Measurements from ENCODE around the gene PREX1. TPM values are rescaled to one million over a fixed set of nuclear protein-coding genes. Genes with fewer than 3 reads are reported as not detected.

PREX1 gene
- total RNA-seq, 2 experiments from 2014 or later = 76.8 to 77.1 TPM

DNA sequence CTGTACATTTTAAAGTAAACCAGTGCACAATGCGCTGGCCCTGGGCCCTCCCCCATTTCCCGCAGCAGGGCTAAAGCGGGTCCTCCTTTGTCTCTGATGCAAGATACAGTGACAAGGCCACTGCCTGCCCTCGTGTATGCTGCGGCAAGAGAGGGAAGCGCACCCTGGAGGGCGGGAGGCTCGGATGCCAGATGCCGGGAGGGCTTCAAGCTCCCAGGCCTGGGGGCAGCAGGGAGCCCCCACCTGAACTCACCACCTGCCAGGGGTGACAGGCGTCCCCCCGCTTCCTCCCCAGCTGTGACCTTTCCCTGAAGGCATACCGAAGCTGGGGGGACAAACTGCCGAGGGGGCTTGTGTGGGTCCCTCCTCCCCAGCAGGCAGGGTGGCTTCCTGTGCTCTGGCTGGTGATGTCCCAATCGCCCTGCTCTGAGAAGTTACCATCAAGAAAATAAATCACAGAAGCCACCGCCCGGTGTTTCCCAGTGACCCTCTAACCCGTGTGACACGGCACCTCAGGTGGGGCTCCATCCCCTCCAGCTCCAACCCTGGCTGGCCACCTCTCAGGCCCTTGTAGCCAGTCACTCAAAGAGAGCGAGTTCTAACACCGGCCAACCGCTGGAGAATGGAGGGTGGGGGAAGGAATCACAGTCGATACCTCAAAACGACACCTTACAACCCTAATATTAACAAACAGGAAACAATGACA, 203.3 kb downstream of the PREX1 start:
- H3K27ac Mint-ChIP-seq = no peak overlapping the region
- H3K4me1 Mint-ChIP-seq = peaks cover 27% of the 10 kb centered on the region
- no peak for DNase-seq
- no peaks in the 10 kb centered on the region for H3K9me3 Mint-ChIP-seq
- no peak overlapping the region for H3K4me3 Mint-ChIP-seq
- peaks cover 8% of the 10 kb centered on the region for H3K36me3 Mint-ChIP-seq
- H3K27me3 Mint-ChIP-seq = no peaks in the 10 kb centered on the region

GRCh38 chr20:48623906-48624265, 203.9 kb downstream of the PREX1 start:
- Mint-ChIP-seq H3K9me3 (no peaks in the 10 kb centered on the region), H3K36me3 (peaks cover 7% of the 10 kb centered on the region)

GRCh38 chr20:48623176-48623905, 204.5 kb downstream of the PREX1 start:
- DNase-seq = no peak
- no peaks in the 10 kb centered on the region for H3K27me3 Mint-ChIP-seq
- H3K4me1 Mint-ChIP-seq = peaks cover 27% of the 10 kb centered on the region
- no peak overlapping the region for H3K27ac Mint-ChIP-seq
- no peak overlapping the region for H3K4me3 Mint-ChIP-seq
- H3K9me3 Mint-ChIP-seq = no peaks in the 10 kb centered on the region
- H3K36me3 Mint-ChIP-seq = peaks cover 6% of the 10 kb centered on the region

More at GRCh38 chr20:48623906-48624265, 203.9 kb downstream of the PREX1 start:
- Mint-ChIP-seq H3K27ac (no peak overlapping the region), H3K27me3 (no peaks in the 10 kb centered on the region), H3K4me1 (peaks cover 27% of the 10 kb centered on the region), H3K4me3 (no peak overlapping the region)
- DNase-seq = no peak

GRCh38 chr20:48622421-48622820, 205.4 kb downstream of the PREX1 start:
- H3K27me3 Mint-ChIP-seq = no peaks in the 10 kb centered on the region
- H3K36me3 Mint-ChIP-seq = peaks cover 6% of the 10 kb centered on the region
- H3K4me3 Mint-ChIP-seq = no peak overlapping the region
- H3K4me1 Mint-ChIP-seq = peaks cover 23% of the 10 kb centered on the region
- DNase-seq = no peak
- H3K9me3 Mint-ChIP-seq = no peaks in the 10 kb centered on the region
- H3K27ac Mint-ChIP-seq = no peak overlapping the region

- Mint-ChIP-seq H3K4me3 (no peak overlapping the region), H3K27ac (no peak overlapping the region), H3K27me3 (no peaks in the 10 kb centered on the region), H3K36me3 (no peaks in the 10 kb centered on the region), H3K9me3 (no peaks in the 10 kb centered on the region), H3K4me1 (peaks cover 14% of the 10 kb centered on the region)
- DNase-seq = no peak
Observed at GRCh38 chr20:48621376-48622078, 206.3 kb downstream of the PREX1 start.

GRCh38 chr20:48620507-48621375, 207.1 kb downstream of the PREX1 start:
- Mint-ChIP-seq H3K4me1 (peaks cover 9% of the 10 kb centered on the region), H3K4me3 (peak overlapping the region; percentile 39), H3K27me3 (no peaks in the 10 kb centered on the region), H3K27ac (peak overlapping the region; percentile 43), H3K9me3 (no peaks in the 10 kb centered on the region), H3K36me3 (no peaks in the 10 kb centered on the region)
- DNase-seq = peak; percentile 74

DNA sequence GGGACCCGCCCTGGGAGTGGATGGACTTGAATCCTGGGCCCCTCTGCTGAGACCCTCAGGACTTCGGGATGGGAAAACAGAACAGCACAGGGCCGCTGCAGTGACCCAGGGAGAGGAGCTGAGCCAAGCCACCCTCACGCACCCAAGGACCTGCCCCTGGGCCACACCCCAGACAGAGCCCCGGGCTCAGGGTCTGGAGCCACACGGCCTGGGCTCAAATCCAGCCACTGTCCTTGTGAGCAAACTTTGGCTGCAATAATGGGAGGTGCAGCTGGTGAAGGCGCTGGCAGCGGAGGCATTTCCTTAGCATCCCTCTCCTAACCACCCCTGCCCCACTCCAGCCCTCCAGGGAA, 207.7 kb downstream of the PREX1 start:
- Mint-ChIP-seq H3K4me3 (no peak overlapping the region), H3K4me1 (peaks cover 9% of the 10 kb centered on the region), H3K27me3 (no peaks in the 10 kb centered on the region), H3K27ac (no peak overlapping the region), H3K36me3 (no peaks in the 10 kb centered on the region), H3K9me3 (no peaks in the 10 kb centered on the region)
- no peak for DNase-seq

- no peak overlapping the region for H3K27ac Mint-ChIP-seq
- H3K36me3 Mint-ChIP-seq = no peaks in the 10 kb centered on the region
- no peak overlapping the region for H3K4me3 Mint-ChIP-seq
- peaks cover 9% of the 10 kb centered on the region for H3K4me1 Mint-ChIP-seq
- no peaks in the 10 kb centered on the region for H3K27me3 Mint-ChIP-seq
- no peaks in the 10 kb centered on the region for H3K9me3 Mint-ChIP-seq
- no peak for DNase-seq
Observed at GRCh38 chr20:48619126-48620101, 208.4 kb downstream of the PREX1 start.

DNA sequence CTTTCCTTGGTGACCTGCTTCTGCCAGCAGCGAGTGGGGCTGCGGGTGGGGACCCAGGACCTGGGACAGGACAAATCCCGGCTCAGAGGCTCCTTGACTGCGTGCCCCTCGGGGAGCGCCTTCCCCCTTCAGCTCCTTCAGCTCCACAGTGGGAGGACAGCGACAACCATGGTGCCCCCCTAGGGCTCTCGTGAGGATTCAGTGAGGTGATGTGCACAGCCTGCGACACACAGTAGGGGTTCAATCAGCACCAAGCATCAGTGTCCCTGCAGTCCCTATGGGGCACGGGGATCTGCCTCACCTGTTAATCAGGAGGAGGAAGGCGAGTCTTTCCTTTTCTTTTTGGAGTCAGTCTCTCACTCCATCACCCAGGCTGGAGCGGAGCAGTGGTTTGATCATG, 209.2 kb downstream of the PREX1 start:
- Mint-ChIP-seq H3K4me1 (peaks cover 9% of the 10 kb centered on the region), H3K36me3 (no peaks in the 10 kb centered on the region), H3K27me3 (no peaks in the 10 kb centered on the region), H3K9me3 (no peaks in the 10 kb centered on the region), H3K27ac (no peak overlapping the region), H3K4me3 (no peak overlapping the region)
- DNase-seq = no peak

GRCh38 chr20:48618052-48618451, 209.7 kb downstream of the PREX1 start:
- Mint-ChIP-seq H3K4me1 (peaks cover 9% of the 10 kb centered on the region), H3K27ac (no peak overlapping the region), H3K27me3 (no peaks in the 10 kb centered on the region), H3K36me3 (no peaks in the 10 kb centered on the region), H3K9me3 (no peaks in the 10 kb centered on the region), H3K4me3 (no peak overlapping the region)
- DNase-seq = no peak

DNA sequence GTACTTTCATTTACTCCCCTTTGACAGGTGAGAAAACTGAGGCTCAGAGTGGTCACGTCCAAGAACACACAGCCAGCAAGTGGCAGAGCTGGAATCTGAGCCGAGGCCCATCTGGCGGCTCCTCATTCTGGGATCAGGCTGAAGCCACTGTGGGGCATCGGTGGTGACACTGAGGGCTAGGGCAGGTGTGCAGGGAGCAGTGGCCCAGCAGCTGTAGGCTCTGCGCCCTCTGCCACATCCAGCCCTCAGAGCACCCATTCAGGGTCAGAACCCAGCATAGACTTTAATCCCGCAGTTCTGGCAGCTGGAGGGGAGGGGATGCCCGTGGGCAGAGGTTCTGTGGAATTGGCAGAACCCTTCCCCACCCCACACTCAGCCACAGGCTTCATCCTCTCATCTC, 210.3 kb downstream of the PREX1 start:
- no peaks in the 10 kb centered on the region for H3K36me3 Mint-ChIP-seq
- no peaks in the 10 kb centered on the region for H3K9me3 Mint-ChIP-seq
- no peak overlapping the region for H3K27ac Mint-ChIP-seq
- H3K4me3 Mint-ChIP-seq = no peak overlapping the region
- no peaks in the 10 kb centered on the region for H3K27me3 Mint-ChIP-seq
- no peak for DNase-seq
- H3K4me1 Mint-ChIP-seq = peaks cover 9% of the 10 kb centered on the region

GRCh38 chr20:48616481-48616880, 211.3 kb downstream of the PREX1 start:
- H3K4me1 Mint-ChIP-seq = peaks cover 9% of the 10 kb centered on the region
- no peak for DNase-seq
- no peaks in the 10 kb centered on the region for H3K27me3 Mint-ChIP-seq
- no peaks in the 10 kb centered on the region for H3K36me3 Mint-ChIP-seq
- no peak overlapping the region for H3K4me3 Mint-ChIP-seq
- no peak overlapping the region for H3K27ac Mint-ChIP-seq
- H3K9me3 Mint-ChIP-seq = no peaks in the 10 kb centered on the region

- H3K4me3 Mint-ChIP-seq = no peak overlapping the region
- H3K4me1 Mint-ChIP-seq = peaks cover 4% of the 10 kb centered on the region
- no peak overlapping the region for H3K27ac Mint-ChIP-seq
- H3K27me3 Mint-ChIP-seq = no peaks in the 10 kb centered on the region
- H3K36me3 Mint-ChIP-seq = no peaks in the 10 kb centered on the region
- DNase-seq = no peak
- H3K9me3 Mint-ChIP-seq = no peaks in the 10 kb centered on the region
Observed at GRCh38 chr20:48615871-48616270, 211.9 kb downstream of the PREX1 start.

Data from activated naive CD8-positive, alpha-beta T cell treated with anti-CD3 and anti-CD28 coated beads for 36 hours (primary cell).